Fibroblast of lung (primary cell): ENCODE results near the gene MAB21L2.

ENCODE experiments used
- EZH2 ChIP-seq: IDR thresholded peaks from 2 replicates; pipeline ENCODE4 v1.5.1; 2012; ENCODE audit warnings: low read length, control low read depth, mild to moderate bottlenecking; ENCODE audit errors: missing control alignments
- TF ChIP-seq, protein P1 (sequence below), 2 donors: IDR thresholded peaks in 1 of 2; conservative IDR thresholded peaks in 1 of 2; 1 replicate in 1 of 2; 2 replicates in 1 of 2; pipeline ENCODE4 v1.5.1; 2011 to 2012; ENCODE audit warnings: low read length in 2 of 2, control low read depth in 1 of 2, inconsistent platforms in 1 of 2, low read depth in 1 of 2, mild to moderate bottlenecking in 1 of 2

- TF ChIP-seq, protein P1, sequence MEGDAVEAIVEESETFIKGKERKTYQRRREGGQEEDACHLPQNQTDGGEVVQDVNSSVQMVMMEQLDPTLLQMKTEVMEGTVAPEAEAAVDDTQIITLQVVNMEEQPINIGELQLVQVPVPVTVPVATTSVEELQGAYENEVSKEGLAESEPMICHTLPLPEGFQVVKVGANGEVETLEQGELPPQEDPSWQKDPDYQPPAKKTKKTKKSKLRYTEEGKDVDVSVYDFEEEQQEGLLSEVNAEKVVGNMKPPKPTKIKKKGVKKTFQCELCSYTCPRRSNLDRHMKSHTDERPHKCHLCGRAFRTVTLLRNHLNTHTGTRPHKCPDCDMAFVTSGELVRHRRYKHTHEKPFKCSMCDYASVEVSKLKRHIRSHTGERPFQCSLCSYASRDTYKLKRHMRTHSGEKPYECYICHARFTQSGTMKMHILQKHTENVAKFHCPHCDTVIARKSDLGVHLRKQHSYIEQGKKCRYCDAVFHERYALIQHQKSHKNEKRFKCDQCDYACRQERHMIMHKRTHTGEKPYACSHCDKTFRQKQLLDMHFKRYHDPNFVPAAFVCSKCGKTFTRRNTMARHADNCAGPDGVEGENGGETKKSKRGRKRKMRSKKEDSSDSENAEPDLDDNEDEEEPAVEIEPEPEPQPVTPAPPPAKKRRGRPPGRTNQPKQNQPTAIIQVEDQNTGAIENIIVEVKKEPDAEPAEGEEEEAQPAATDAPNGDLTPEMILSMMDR (conservative IDR thresholded peaks at IDR 0.05 in 1 of 2, IDR thresholded peaks at IDR 0.05 in 1 of 2; ENCODE audit: low read depth in 1 of 2, low read length in 2 of 2): no peak
- no peak for TF ChIP-seq EZH2
These were observed 3.7 kb downstream of the MAB21L2 start for GRCh38 chr4:150585611-150586010.
